Stimulated activated CD8-positive, alpha-beta memory T cell treated with anti-CD3 and anti-CD28 coated beads, Interleukin-4, amount 100 ng/mL, for 4 hours (primary cell): ENCODE measurements around the gene ZNF613.
"Not testable (repeated sequence)": the region's sequence is repeated elsewhere in the genome, so short reads cannot be mapped to it uniquely, and the experiment has no call there.

Experiments
- DNase-seq, 2 donors: peaks; one replicate each; pipeline ENCODE4 v3.0.0-alpha.2; 2020; ENCODE audit warnings: low read depth in 2 of 2, low spot score in 1 of 2

ZNF613 gene

GRCh38 chr19:51926784-51927741 lies at the start of gene ZNF613:
TSS of gene ZNF613 (plus strand) at chr19:51927472. CDS start at chr19:51936221, 8,749 bp downstream.
- peak; percentile 67 to 76 for DNase-seq

- no peak for DNase-seq
Observed at GRCh38 chr19:51882518-51882917, 44.8 kb upstream of the ZNF613 start.

- DNase-seq = no peak
Observed at GRCh38 chr19:51884713-51885112, 42.6 kb upstream of the ZNF613 start.

GRCh38 chr19:51887522-51888498 lies 39.5 kb upstream of the ZNF613 start, which contains the start of gene ZNF577:
TSS of gene ZNF577 (minus strand) at chr19:51887951. CDS start at chr19:51880382, 7,569 bp downstream.
- peak; percentile 18 to 38 for DNase-seq

- no peak for DNase-seq
Observed at GRCh38 chr19:51889934-51890333, 37.3 kb upstream of the ZNF613 start.

GRCh38 chr19:51891193-51891747 lies 36.0 kb upstream of the ZNF613 start:
- DNase-seq = no peak

GRCh38 chr19:51901860-51902259 lies 25.4 kb upstream of the ZNF613 start:
- DNase-seq = no peak

- DNase-seq = no peak
Observed at GRCh38 chr19:51903192-51903591, 24.1 kb upstream of the ZNF613 start.

GRCh38 chr19:51904331-51905165 lies 22.7 kb upstream of the ZNF613 start, which contains the start of gene ZNF649:
TSS of gene ZNF649 (minus strand) at chr19:51905017. CDS start at chr19:51900107, 4,910 bp downstream.
- DNase-seq = peak; percentile 60 to 62

- DNase-seq = no peak
Observed at GRCh38 chr19:51905206-51905605, 22.1 kb upstream of the ZNF613 start.

- not testable (repeated sequence) for DNase-seq
Observed at GRCh38 chr19:51905639-51906038, 21.6 kb upstream of the ZNF613 start.

GRCh38 chr19:51906108-51906507 lies 21.2 kb upstream of the ZNF613 start:
- DNase-seq = not testable (repeated sequence)

GRCh38 chr19:51907981-51908380 lies 19.3 kb upstream of the ZNF613 start:
- not testable (repeated sequence) for DNase-seq

- DNase-seq = no peak
Observed at GRCh38 chr19:51915324-51915867, 11.9 kb upstream of the ZNF613 start.

GRCh38 chr19:51916167-51916566 lies 11.1 kb upstream of the ZNF613 start:
- DNase-seq = no peak

GRCh38 chr19:51919606-51920005 lies 7.7 kb upstream of the ZNF613 start:
- DNase-seq = no peak

- DNase-seq = no peak
Observed at GRCh38 chr19:51921949-51922348, 5.3 kb upstream of the ZNF613 start.

GRCh38 chr19:51926426-51926783 lies 867 bp upstream of the ZNF613 start:
- no peak for DNase-seq

- no peak for DNase-seq
Observed at GRCh38 chr19:51927859-51928258, 587 bp downstream of the ZNF613 start.

GRCh38 chr19:51931921-51932320 lies 4.6 kb downstream of the ZNF613 start:
- no peak for DNase-seq
